Medulla oblongata (tissue), 1 donor: Measurements from ENCODE around the gene TRPM2.

Experiments
- DNase-seq: peaks from one replicate; pipeline ENCODE4 v3.0.0-alpha.2; 2015; ENCODE audit errors: extremely low spot score

The TRPM2 gene

GRCh38 chr21:44429894-44430293 lies 76.5 kb downstream of the TRPM2 start:
- DNase-seq = no peak

GRCh38 chr21:44431300-44431699 lies 77.9 kb downstream of the TRPM2 start:
- DNase-seq = no peak

- no peak for DNase-seq
Observed at GRCh38 chr21:44432841-44433790, 79.7 kb downstream of the TRPM2 start.

- DNase-seq = no peak
Observed at GRCh38 chr21:44433791-44434567, 80.6 kb downstream of the TRPM2 start.

- no peak for DNase-seq
Observed at GRCh38 chr21:44434568-44434925, 81.1 kb downstream of the TRPM2 start.

GRCh38 chr21:44434936-44435635 lies 81.7 kb downstream of the TRPM2 start:
- DNase-seq = no peak

GRCh38 chr21:44436111-44436611 lies 82.7 kb downstream of the TRPM2 start:
- no peak for DNase-seq

GRCh38 chr21:44436958-44437357 lies 83.5 kb downstream of the TRPM2 start:
- DNase-seq = no peak

GRCh38 chr21:44437371-44437695 lies 83.9 kb downstream of the TRPM2 start:
- no peak for DNase-seq

GRCh38 chr21:44437696-44438431 lies 84.4 kb downstream of the TRPM2 start:
- no peak for DNase-seq

- no peak for DNase-seq
Observed at GRCh38 chr21:44438531-44439210, 85.2 kb downstream of the TRPM2 start.

GRCh38 chr21:44439211-44439600 lies 85.8 kb downstream of the TRPM2 start:
- DNase-seq = no peak

GRCh38 chr21:44440241-44441040 lies 87.0 kb downstream of the TRPM2 start:
- no peak for DNase-seq

- DNase-seq = no peak
Observed at GRCh38 chr21:44441041-44441400, 87.6 kb downstream of the TRPM2 start.

GRCh38 chr21:44441581-44442265 lies 88.3 kb downstream of the TRPM2 start:
- DNase-seq = no peak

GRCh38 chr21:44442266-44443125 lies 89.1 kb downstream of the TRPM2 start:
- no peak for DNase-seq

GRCh38 chr21:44443291-44443890 lies 90.0 kb downstream of the TRPM2 start:
- no peak for DNase-seq

- DNase-seq = no peak
Observed at GRCh38 chr21:44443891-44444285, 90.5 kb downstream of the TRPM2 start.
